GM19043 (cell line): ENCODE results near the gene ARFGEF3.
"Not testable (repeated sequence)": the region's sequence is repeated elsewhere in the genome, so short reads cannot be mapped to it uniquely, and the experiment has no call there.

Experiments
- ATAC-seq: cut with Tn5 transposase; IDR thresholded peaks from one replicate; pipeline ENCODE4 v1.9.1; 2021; ENCODE audit warnings: low read depth; ENCODE audit not compliant: unreplicated experiment

The ARFGEF3 gene

GRCh38 chr6:138211048-138211581, 49.4 kb downstream of the ARFGEF3 start:
- no peak for ATAC-seq

DNA sequence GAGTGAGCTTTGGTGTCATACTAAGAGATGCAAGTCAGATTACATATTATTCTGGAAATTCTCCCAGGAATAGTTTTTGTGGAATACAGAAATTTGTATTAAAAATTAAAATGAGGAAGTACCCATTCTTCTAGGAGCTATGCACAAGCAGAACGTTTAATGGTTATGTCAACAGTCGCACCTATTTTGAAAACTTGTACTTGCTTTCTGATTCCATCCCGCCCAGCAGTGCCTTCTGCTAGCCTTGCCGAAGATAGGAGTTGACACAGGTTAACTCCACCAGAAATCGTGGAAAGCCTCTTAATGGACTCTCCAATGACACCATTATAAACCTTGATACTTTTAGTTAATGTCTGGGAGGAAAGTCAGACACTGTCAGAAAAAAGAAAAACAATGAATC, 49.9 kb downstream of the ARFGEF3 start:
- no peak for ATAC-seq

- ATAC-seq = not testable (repeated sequence)
Observed at GRCh38 chr6:138212530-138212929, 50.8 kb downstream of the ARFGEF3 start.

- no peak for ATAC-seq
Observed at GRCh38 chr6:138215093-138215782, 53.5 kb downstream of the ARFGEF3 start.

DNA sequence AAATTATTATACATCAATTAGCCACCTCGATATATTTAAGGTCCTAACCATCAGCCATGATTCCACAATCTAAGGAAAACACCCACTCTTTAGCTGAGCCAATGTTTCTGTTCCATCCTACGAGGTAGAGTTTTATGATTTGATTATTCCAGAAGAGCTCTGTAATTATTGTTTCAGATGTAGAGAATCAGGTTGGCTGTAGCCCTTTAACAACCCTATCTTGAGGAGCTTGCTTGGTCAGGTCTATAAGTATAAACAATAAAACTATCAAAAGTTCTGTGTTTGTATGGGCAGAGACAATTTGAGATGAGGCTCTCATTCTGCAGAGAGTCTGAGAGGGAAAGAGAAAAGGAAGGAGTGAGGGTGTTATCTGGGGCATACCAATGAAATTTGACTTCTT, 56.7 kb downstream of the ARFGEF3 start, which contains the start of gene PBOV1:
Gene PBOV1 (minus strand): TSS at position 43 of the 400 bp plus-strand sequence. CDS start 96 bp downstream, outside the sequence.
- ATAC-seq = no peak

DNA sequence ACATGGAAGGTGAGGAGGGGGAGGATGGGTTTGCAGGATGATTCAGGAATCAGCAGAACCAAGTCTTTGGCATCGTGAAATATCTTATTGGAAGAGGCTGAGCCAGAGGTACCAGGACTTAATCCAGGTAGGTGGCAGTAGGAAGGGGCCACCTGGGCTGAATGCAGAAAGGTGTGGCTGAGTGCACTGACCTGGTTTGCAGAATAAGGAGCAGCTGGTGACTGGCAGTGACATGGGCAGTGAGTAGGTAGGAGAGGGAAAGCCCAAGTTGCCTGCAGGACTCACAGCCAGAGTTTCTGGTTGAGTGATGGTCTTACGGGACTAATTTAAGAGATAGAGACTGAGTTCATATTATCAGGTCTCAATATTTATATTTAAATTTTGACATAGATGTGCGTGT, 57.7 kb downstream of the ARFGEF3 start:
- no peak for ATAC-seq

DNA sequence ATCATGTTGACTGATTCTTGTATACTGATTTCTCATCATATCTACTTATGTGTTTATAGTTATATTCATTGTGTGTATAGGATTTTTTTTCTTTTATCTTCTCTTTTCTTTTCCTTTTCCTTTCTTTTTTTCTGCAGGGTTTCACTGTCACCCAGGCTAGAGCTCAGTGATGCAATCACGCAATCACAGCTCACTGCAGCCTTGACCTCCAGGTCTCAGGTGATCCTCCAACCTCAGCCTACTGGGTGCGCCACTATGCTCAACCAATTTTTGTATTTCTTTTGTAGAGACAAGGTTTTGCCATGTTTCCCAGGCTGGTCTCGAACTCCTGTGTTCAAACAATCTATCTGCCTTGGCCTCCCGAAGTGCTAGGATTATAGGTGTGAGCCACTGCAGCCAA, 58.2 kb downstream of the ARFGEF3 start:
- no peak for ATAC-seq

DNA sequence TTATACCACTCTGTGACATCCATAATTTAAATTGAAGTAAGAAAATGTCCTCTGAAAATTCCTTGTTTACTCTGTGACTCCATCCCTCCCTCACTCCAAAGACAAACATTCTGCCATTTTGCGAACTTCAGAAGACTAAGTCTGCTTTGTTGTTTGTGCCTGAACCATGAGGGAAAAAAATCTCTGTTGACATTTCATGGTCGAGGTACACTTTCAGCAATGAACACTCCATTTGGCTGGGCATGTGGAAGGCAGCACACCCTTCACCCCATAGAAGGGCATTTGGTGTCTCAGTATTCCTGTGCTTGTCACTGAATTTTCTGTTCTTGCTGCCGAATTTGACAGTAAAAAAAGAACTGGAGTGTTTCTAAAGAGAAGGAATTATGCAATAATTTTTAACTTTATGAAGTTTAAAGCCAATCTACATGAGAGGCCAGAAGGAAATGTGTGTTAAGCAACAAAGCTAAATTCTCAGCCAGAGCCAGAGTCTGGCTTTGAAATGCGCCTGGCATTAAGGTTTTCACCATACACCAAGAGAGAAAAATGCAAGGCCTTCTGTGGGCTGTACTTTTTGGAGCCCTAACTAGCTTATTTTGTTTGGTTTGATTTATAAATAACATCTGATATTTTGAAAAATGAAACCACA, 61.3 kb downstream of the ARFGEF3 start:
- no peak for ATAC-seq

DNA sequence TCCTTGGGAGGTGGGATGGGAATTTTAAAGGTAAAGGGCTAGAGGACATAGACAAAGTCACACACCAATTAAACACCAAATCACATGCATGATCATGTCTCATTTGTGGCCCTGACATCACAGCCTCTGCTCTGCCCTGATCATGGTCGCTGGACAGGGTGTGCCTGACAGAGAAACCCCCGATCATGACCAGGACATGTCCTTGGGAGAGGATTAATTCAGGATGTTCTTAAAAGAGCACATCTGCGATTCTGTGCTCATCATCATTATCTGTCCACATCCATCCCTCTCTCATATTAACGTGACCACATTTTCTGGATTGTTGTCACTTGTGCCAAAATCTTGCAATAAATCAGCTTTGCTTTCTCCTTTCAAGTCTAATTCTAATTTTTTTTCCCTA, 64.2 kb downstream of the ARFGEF3 start:
- ATAC-seq = no peak

GRCh38 chr6:138226700-138227315, 65.1 kb downstream of the ARFGEF3 start:
- ATAC-seq = no peak

DNA sequence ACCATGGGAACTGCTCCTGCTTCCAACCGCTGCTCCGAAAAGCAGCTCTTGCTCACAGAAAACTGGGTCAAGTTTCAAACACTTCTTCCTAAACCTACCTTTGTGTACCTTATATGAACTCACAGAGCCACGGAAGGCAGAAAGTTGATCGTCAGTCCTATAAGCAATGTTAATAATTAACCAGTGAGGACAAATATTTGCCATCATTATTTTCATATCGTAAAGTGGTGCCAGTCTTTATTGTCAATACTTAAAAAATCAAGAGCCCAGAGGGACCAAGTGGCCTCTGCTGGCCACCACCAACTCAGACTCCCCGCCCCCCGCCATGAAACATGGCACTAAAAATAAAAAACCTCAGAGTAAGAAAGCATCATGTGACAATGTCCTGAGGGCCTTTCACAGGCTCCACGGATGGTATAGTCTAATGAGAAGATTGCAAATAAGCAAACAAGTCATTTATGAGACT, 65.6 kb downstream of the ARFGEF3 start:
- ATAC-seq = no peak

- ATAC-seq = no peak
Observed at GRCh38 chr6:138229072-138229471, 67.3 kb downstream of the ARFGEF3 start.

DNA sequence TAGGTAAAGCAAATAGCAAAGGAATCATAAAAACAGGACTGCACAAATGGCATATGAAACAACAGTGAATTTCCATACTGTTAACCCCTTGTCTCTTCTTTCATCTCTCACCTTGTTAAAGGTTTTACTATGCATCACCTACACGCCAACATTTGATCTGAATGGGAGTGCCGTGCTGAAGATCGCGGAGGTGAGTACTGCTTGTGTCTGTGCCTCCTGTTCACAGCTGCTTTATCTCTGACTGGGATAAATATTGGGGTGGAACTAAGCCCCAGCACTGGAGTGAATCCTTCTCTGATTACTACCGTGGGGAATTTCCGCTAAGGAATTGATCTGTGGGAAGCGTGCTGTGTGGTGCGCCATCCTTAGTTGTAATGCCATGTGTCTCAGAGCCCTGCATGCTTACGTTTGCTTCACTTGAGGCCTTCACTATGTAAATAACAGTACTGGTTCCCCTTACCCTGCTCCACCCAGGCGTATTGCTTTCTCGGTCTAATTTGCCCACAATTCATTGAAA, 68.0 kb downstream of the ARFGEF3 start:
- ATAC-seq = no peak

GRCh38 chr6:138230221-138230620, 68.5 kb downstream of the ARFGEF3 start:
- no peak for ATAC-seq

DNA sequence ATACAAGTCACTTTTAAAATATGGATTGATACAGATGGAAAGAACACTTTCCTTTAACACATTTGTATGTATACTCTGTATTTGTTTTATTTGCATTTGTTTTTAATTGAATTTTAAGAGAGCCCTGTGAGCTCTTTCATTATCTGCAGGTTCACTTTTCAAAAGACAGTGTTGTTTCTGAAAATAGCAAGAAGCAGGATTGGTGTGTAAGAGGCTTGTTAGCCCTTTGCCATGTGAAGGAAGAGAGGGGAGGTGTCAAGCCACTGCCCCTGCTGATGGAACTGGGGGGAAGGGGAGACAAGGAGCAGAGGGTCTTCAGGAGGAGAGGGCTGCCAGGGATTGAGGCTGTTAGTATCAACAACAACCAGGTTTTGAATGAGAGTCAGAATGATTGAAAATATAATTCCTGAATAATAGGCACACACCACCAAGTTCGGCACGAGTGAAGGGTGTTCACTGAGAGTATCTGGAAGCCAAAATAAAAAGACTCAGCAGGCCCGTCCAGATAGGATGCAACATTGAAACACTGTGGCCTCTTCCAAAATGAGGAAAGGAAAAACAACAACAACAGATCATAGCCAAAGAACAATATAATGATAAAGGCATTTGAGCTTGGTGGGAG, 69.1 kb downstream of the ARFGEF3 start:
- no peak for ATAC-seq

- no peak for ATAC-seq
Observed at GRCh38 chr6:138231381-138231886, 69.7 kb downstream of the ARFGEF3 start.

DNA sequence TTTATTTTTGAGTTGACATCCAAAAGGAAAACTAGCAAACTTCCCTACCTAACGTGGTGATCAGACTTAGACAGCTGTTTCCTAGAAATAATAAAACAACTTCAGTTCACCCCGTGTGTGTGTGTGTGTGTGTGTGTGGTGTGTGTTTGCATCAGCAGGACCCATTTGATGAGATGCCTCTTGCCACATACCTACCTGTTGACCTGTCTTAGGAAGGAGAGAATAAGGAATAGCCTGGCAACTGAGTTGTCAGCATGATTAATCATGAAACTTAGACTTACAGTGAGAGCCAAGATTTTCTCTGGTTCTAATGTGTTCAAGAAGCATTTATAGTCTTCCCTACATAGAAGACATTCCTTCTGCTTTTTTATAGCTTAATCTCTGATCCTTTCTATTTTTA, 72.6 kb downstream of the ARFGEF3 start:
- ATAC-seq = no peak

GRCh38 chr6:138235205-138235604, 73.5 kb downstream of the ARFGEF3 start:
- no peak for ATAC-seq

- no peak for ATAC-seq
Observed at GRCh38 chr6:138235693-138236092, 74.0 kb downstream of the ARFGEF3 start.

DNA sequence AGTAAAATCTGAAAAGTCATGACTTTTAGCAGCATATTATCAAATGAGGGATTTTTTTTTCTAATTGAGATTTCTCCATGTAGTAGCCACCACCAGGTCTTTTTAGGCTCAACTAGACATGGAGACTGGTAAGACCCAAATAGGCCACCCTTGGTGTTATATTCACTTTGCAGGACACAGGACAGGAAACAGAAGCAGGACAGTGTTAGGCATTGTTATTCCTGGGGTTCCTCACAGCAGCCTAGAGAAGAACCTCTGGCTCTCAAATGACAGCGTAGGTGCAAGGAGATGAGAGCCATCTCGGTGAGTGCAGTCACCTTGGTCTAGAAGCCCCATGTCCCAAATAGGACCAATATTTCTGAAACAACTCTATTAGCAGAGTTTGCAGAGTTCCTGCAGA, 75.7 kb downstream of the ARFGEF3 start:
- no peak for ATAC-seq

GRCh38 chr6:138238368-138238767, 76.6 kb downstream of the ARFGEF3 start:
- ATAC-seq = no peak
